Esophagus (tissue), 2 donors: Measurements from ENCODE around the gene APOL2. TPM values are rescaled to one million over a fixed set of nuclear protein-coding genes. Genes with fewer than 3 reads are reported as not detected.
A peak's percentile ranks its signal among the peaks of the same experiment; 100 is the strongest.
"Not testable (repeated sequence)": the region's sequence is repeated elsewhere in the genome, so short reads cannot be mapped to it uniquely, and the experiment has no call there.

Experiments used
- H3K27ac ChIP-seq, 2 donors: one replicate each; pipeline ENCODE4 v1.5.1; 2013; ENCODE audit warnings: low read depth in 2 of 2, mild to moderate bottlenecking in 2 of 2, inconsistent platforms in 1 of 2, low read length in 1 of 2, moderate library complexity in 1 of 2
- H3K27me3 ChIP-seq, 2 donors: one replicate each; pipeline ENCODE4 v1.6.1; 2013; ENCODE audit warnings: low read length in 2 of 2, control low read depth in 1 of 2, mild to moderate bottlenecking in 1 of 2; ENCODE audit not compliant: insufficient read depth in 2 of 2, control insufficient read depth in 1 of 2
- H3K36me3 ChIP-seq, 2 donors: one replicate each; pipeline ENCODE4 v1.6.1; 2013; ENCODE audit warnings: low read length in 1 of 2; ENCODE audit not compliant: control insufficient read depth in 2 of 2, insufficient read depth in 2 of 2
- H3K4me1 ChIP-seq, 2 donors: one replicate each; pipeline ENCODE4 v1.6.1; 2013; ENCODE audit warnings: low read length in 1 of 2; ENCODE audit not compliant: control insufficient read depth in 2 of 2, insufficient read depth in 2 of 2
- H3K4me3 ChIP-seq, 2 donors: one replicate each; pipeline ENCODE4 v1.5.1; 2013; ENCODE audit warnings: low read length in 2 of 2, mild to moderate bottlenecking in 2 of 2, low read depth in 1 of 2, moderate library complexity in 1 of 2
- H3K9me3 ChIP-seq, 2 donors: one replicate each; pipeline ENCODE4 v1.6.1; 2013; ENCODE audit warnings: mild to moderate bottlenecking in 2 of 2, low read depth in 1 of 2, low read length in 1 of 2, moderate library complexity in 1 of 2; ENCODE audit not compliant: control insufficient read depth in 2 of 2, insufficient read depth in 1 of 2
- WGBS, 2 donors: extraction: QIAGEN DNeasy Blood & Tissue Kit; methylation state at CpG; one replicate each; pipeline ENCODE4 v1.1.7; 2013; 5-methylcytosine and 5-hydroxymethylcytosine counted together
- polyA plus RNA-seq, 2 donors: library from polyadenylated mRNA; stranded (reverse); fragments of 200-250 nt; gene quantifications; one replicate each; pipeline ENCODE4 v1.2.3, GENCODE V29; 2013
- donor health status: healthy with polysubstance abuse.
- donor health status: Bipolar disorder and iron deficiency.

APOL2 gene
- polyA plus RNA-seq, 2 donors = 9.2 to 14.9 TPM

GRCh38 chr22:36263886-36264664 lies 24.7 kb upstream of the APOL2 start:
- not testable (repeated sequence) for H3K9me3 ChIP-seq, H3K4me1 ChIP-seq, H3K36me3 ChIP-seq, H3K27me3 ChIP-seq, H3K27ac ChIP-seq, H3K4me3 ChIP-seq
- WGBS, 2 donors = 82 to 90% methylated on average over 7 of the region's 7 CpGs

DNA sequence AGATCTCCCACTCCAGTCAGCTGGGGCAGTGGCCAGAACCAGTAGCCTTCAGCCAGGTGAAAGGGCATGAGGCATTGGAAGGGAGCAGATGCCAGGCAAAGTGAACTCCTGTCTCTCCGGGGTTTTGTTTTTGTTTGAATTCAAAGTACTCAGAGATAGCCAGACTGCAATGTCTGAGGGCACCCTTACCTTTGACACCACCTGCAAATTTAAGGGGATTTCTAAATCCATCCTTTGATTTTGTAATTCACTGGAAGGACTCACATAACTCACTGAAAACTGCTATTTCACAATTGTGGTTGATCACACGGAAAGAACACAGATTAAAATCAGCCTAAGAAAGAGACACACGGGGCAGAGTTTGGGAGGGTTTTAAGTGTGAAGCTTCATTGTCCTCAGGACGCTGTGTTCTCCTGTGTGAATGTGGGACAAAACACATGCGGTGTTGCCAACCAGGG lies 23.9 kb upstream of the APOL2 start:
- H3K27ac ChIP-seq, H3K9me3 ChIP-seq, H3K36me3 ChIP-seq, H3K4me3 ChIP-seq, H3K27me3 ChIP-seq, H3K4me1 ChIP-seq: not testable (repeated sequence)
- WGBS, 2 donors = 60 to 66% methylated on average over 5 of the region's 5 CpGs

GRCh38 chr22:36262307-36262706 lies 23.0 kb upstream of the APOL2 start:
- H3K27ac ChIP-seq, H3K4me3 ChIP-seq, H3K9me3 ChIP-seq, H3K4me1 ChIP-seq, H3K36me3 ChIP-seq, H3K27me3 ChIP-seq: not testable (repeated sequence)
- 92 to 98% methylated on average over 3 of the region's 3 CpGs for WGBS, 2 donors

GRCh38 chr22:36261675-36262074 lies 22.3 kb upstream of the APOL2 start:
- not testable (repeated sequence) for H3K4me1 ChIP-seq, H3K27me3 ChIP-seq, H3K9me3 ChIP-seq, H3K27ac ChIP-seq, H3K4me3 ChIP-seq, H3K36me3 ChIP-seq
- WGBS, 2 donors = 84 to 87% methylated on average over 6 of the region's 6 CpGs

DNA sequence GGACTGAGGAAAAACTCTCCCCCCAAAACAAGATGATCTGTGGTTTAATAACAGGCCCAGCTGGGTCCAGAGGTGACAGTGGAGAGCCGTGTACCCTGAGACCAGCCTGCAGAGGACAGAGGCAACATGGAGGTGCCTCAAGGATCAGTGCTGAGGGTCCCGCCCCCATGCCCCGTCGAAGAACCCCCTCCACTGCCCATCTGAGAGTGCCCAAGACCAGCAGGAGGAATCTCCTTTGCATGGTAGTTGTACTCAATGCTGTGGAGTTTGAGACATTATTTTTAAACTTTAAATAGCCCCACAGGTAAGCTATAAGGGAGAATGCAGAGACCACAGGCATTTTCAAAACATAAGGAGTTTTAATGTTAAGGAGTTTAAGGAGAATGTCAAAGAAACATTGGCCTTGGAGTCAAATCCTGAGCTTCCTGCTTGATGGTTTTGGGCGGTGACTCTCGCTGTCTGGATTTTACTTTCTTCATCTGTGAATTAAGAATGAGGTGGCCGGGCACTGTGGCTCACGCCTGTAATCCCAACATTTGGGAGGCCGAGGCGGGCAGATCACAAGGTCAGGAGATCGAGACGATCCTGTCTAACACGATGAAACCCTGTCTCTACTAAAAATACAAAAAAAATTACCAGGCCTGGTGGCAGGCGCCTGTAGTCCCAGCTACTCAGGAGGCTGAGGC lies 20.4 kb upstream of the APOL2 start:
- Histone ChIP-seq H3K9me3 (no peaks in the 10 kb centered on the region), H3K27ac (peak overlapping the region; percentile 38 to 43), H3K4me1 (peaks cover 3 to 11% of the 10 kb centered on the region in 2 donors), H3K27me3 (no peaks in the 10 kb centered on the region), H3K4me3 (no peak overlapping the region), H3K36me3 (peaks cover 0 to 6% of the 10 kb centered on the region in 2 donors)
- WGBS, 2 donors = 76 to 79% methylated on average over 14 of the region's 14 CpGs

DNA sequence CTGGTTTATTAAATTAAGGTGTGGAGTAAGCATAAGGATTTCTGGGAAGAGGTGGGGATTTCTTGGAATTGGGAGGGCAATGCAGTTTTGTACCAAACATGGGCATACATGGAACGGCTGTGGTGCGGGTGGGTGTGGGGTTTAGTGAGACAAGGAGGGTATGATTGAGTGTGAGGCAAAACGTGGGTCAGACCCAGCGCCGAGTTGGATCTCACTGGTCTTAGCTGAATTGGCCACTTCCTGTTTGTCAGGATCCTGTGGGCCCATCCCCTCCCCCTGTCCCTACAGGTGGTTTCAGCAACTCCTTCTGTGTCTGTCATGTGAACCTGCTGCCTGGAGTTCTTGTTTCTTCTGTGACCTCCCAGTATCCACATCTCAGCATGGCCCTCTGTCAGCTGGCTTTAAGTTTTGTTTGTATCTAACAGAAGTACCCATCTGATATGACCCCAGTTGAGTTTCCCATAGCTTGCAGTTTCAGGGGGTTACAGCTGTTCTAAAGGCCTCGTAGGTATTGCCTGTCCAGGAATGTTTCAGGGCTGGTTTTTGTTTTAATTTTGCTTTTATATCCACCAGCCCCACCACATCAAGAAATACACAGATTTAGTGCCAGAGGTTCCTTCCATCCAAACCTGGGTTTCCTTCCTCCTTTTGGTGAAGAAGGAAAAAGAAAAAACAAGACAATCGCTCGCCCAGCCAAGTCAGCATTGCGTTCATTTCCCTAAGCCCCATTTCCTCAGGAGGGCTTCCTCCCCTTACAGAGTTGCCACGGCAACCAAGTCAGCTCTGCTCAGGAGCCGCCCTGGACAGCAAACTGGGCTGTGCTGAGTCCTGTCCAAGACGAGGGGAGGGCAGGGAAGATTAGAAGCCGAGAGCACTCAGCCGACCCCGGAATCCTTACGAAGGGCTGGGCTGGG lies 19.6 kb upstream of the APOL2 start:
- Histone ChIP-seq H3K36me3 (peaks cover 0 to 6% of the 10 kb centered on the region in 2 donors), H3K9me3 (no peaks in the 10 kb centered on the region), H3K27ac (peak overlapping the region; percentile 38 to 43), H3K27me3 (no peaks in the 10 kb centered on the region), H3K4me1 (peaks cover 3 to 11% of the 10 kb centered on the region in 2 donors), H3K4me3 (no peak overlapping the region)
- WGBS, 2 donors = 56 to 58% methylated on average over 16 of the region's 16 CpGs

DNA sequence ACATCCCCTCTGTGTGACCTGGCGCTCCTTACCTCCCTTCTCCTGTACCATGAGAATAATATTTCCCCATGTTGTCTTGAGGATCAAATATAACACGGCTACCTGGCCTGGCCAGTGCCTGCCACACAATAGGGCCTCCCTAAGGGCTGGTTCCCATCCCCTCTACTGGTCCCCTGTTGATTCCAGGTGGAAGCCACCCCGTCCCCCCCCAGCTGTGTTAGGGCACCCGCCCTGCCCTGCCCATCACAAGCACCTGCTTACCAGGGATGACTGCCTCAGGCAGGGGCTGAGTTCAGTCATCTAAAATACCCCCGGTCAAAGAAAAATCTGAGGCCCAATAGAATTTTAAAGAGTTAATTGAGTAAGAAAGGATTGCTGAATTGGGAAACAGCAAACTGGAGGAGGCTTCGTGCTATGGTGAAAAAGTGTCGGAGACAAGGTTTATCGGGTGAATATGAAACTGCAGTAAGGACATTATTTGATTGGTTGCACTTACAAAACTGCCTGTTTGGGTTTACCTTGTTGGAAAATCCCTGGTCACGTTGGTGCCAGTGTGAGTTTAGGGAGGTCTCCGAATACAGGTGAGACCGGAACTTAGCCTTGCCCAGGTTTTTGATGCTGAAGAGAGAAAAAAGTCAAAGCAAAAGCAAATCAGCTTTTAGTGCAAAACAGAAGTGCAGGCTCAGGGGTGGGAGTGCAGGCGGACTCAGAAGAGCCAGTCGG lies 18.8 kb upstream of the APOL2 start:
- Histone ChIP-seq H3K9me3 (no peaks in the 10 kb centered on the region), H3K4me1 (peaks cover 5 to 15% of the 10 kb centered on the region in 2 donors), H3K4me3 (no peak overlapping the region), H3K27ac (peak overlapping the region; percentile 8 to 24), H3K36me3 (peaks cover 0 to 6% of the 10 kb centered on the region in 2 donors), H3K27me3 (no peaks in the 10 kb centered on the region)
- 84 to 88% methylated on average over 13 of the region's 13 CpGs for WGBS, 2 donors

GRCh38 chr22:36257308-36257707 lies 18.0 kb upstream of the APOL2 start:
- no peak overlapping the region for H3K27ac ChIP-seq
- 78 to 83% methylated on average over 7 to 8 of the region's 8 CpGs for WGBS, 2 donors
- peaks cover 0 to 6% of the 10 kb centered on the region in 2 donors for H3K36me3 ChIP-seq
- no peaks in the 10 kb centered on the region for H3K9me3 ChIP-seq
- peaks cover 5 to 15% of the 10 kb centered on the region in 2 donors for H3K4me1 ChIP-seq
- no peak overlapping the region for H3K4me3 ChIP-seq
- H3K27me3 ChIP-seq = no peaks in the 10 kb centered on the region

GRCh38 chr22:36256478-36256877 lies 17.2 kb upstream of the APOL2 start:
- peaks cover 0 to 6% of the 10 kb centered on the region in 2 donors for H3K36me3 ChIP-seq
- WGBS, 2 donors = 86 to 87% methylated on average over 3 of the region's 3 CpGs
- peaks cover 5 to 17% of the 10 kb centered on the region in 2 donors for H3K4me1 ChIP-seq
- no peak overlapping the region for H3K4me3 ChIP-seq
- no peak overlapping the region for H3K27ac ChIP-seq
- no peaks in the 10 kb centered on the region for H3K27me3 ChIP-seq
- H3K9me3 ChIP-seq = no peaks in the 10 kb centered on the region
